HG03442 (cell line): ENCODE measurements around the gene NPY1R.

Experiments
- ATAC-seq: cut with Tn5 transposase; IDR thresholded peaks from one replicate; pipeline ENCODE4 v1.9.1; 2021; ENCODE audit warnings: mild to moderate bottlenecking, moderate library complexity; ENCODE audit not compliant: unreplicated experiment

NPY1R gene

GRCh38 chr4:163280703-163281519 lies 51.5 kb downstream of the NPY1R start:
- no peak for ATAC-seq

- ATAC-seq: no peak
Measured at GRCh38 chr4:163279713-163280112, 52.7 kb downstream of the NPY1R start.

GRCh38 chr4:163274861-163275260 lies 57.5 kb downstream of the NPY1R start:
- ATAC-seq: no peak
